HG03139 (cell line): ENCODE data around the gene FBXW8.

Experiments
- ATAC-seq: cut with Tn5 transposase; IDR thresholded peaks from one replicate; pipeline ENCODE4 v1.9.1; 2021; ENCODE audit not compliant: unreplicated experiment

Gene FBXW8

GRCh38 chr12:116990971-116991966 lies 80.5 kb downstream of the FBXW8 start:
- no peak for ATAC-seq

- ATAC-seq: no peak
Measured at GRCh38 chr12:116996093-116996492, 85.3 kb downstream of the FBXW8 start.

GRCh38 chr12:116996621-116997020 lies 85.9 kb downstream of the FBXW8 start:
- ATAC-seq: no peak

GRCh38 chr12:116999066-116999465 lies 88.3 kb downstream of the FBXW8 start:
- no peak for ATAC-seq

GRCh38 chr12:117000316-117000715 lies 89.6 kb downstream of the FBXW8 start:
- ATAC-seq: no peak

GRCh38 chr12:117002051-117002817 lies 91.5 kb downstream of the FBXW8 start:
- ATAC-seq: no peak

GRCh38 chr12:117003883-117004404 lies 93.2 kb downstream of the FBXW8 start:
- ATAC-seq: no peak

GRCh38 chr12:117005417-117006046 lies 94.8 kb downstream of the FBXW8 start:
- no peak for ATAC-seq

GRCh38 chr12:117006333-117006732 lies 95.6 kb downstream of the FBXW8 start:
- no peak for ATAC-seq

- no peak for ATAC-seq
Measured at GRCh38 chr12:117007577-117007976, 96.8 kb downstream of the FBXW8 start.

GRCh38 chr12:117009759-117010158 lies 99.0 kb downstream of the FBXW8 start:
- ATAC-seq: no peak

GRCh38 chr12:117010693-117011451 lies 100.1 kb downstream of the FBXW8 start:
- no peak for ATAC-seq

GRCh38 chr12:117011988-117012805 lies 101.4 kb downstream of the FBXW8 start:
- no peak for ATAC-seq

- no peak for ATAC-seq
Measured at GRCh38 chr12:117013726-117014125, 103.0 kb downstream of the FBXW8 start.

GRCh38 chr12:117014342-117014887 lies 103.7 kb downstream of the FBXW8 start:
- no peak for ATAC-seq

GRCh38 chr12:117015811-117016210 lies 105.1 kb downstream of the FBXW8 start:
- ATAC-seq: no peak

GRCh38 chr12:117017807-117018206 lies 107.1 kb downstream of the FBXW8 start:
- no peak for ATAC-seq

- ATAC-seq: no peak
Measured at GRCh38 chr12:117018276-117018675, 107.5 kb downstream of the FBXW8 start.

GRCh38 chr12:117018685-117019084 lies 107.9 kb downstream of the FBXW8 start:
- ATAC-seq: no peak
